Stimulated activated CD8-positive, alpha-beta memory T cell treated with anti-CD3 and anti-CD28 coated beads, Interleukin-4, amount 100 ng/mL, for 4 hours (primary cell): ENCODE data around the gene POU1F1.
"Not testable (repeated sequence)": the region's sequence is repeated elsewhere in the genome, so short reads cannot be mapped to it uniquely, and the experiment has no call there.

Source experiments
- DNase-seq, 2 donors: peaks; one replicate each; pipeline ENCODE4 v3.0.0-alpha.2; 2020; ENCODE audit warnings: low read depth in 2 of 2, low spot score in 1 of 2

Gene POU1F1

GRCh38 chr3:87260270-87260669 is 16.1 kb downstream of the POU1F1 start:
- DNase-seq: no peak

GRCh38 chr3:87250009-87250408 is 26.4 kb downstream of the POU1F1 start:
- DNase-seq: no peak

GRCh38 chr3:87248831-87249230 is 27.6 kb downstream of the POU1F1 start:
- no peak for DNase-seq

GRCh38 chr3:87248231-87248630 is 28.2 kb downstream of the POU1F1 start:
- not testable (repeated sequence) for DNase-seq

- DNase-seq: no peak
These were observed 29.0 kb downstream of the POU1F1 start for GRCh38 chr3:87247430-87247773.

- no peak for DNase-seq
These were observed 29.5 kb downstream of the POU1F1 start for GRCh38 chr3:87246662-87247429.

GRCh38 chr3:87236093-87236492 is 40.3 kb downstream of the POU1F1 start:
- no peak for DNase-seq

GRCh38 chr3:87233805-87234204 is 42.6 kb downstream of the POU1F1 start:
- DNase-seq: no peak

- DNase-seq: no peak
These were observed 47.3 kb downstream of the POU1F1 start for GRCh38 chr3:87229113-87229512.

- no peak for DNase-seq
These were observed 48.1 kb downstream of the POU1F1 start for GRCh38 chr3:87228316-87228715.

GRCh38 chr3:87227835-87228144 is 48.6 kb downstream of the POU1F1 start:
- no peak for DNase-seq

- DNase-seq: peak; percentile 81 to 84
These were observed 49.1 kb downstream of the POU1F1 start, which contains the start of gene CHMP2B for GRCh38 chr3:87227104-87227834. Gene CHMP2B, plus strand, starts transcription at chr3:87227309. Its CDS starts 214 bp downstream, at chr3:87227523.

- DNase-seq: no peak
These were observed 50.7 kb downstream of the POU1F1 start for GRCh38 chr3:87225659-87226058.

GRCh38 chr3:87219611-87220010 is 56.8 kb downstream of the POU1F1 start:
- no peak for DNase-seq

GRCh38 chr3:87218560-87218959 is 57.8 kb downstream of the POU1F1 start:
- DNase-seq: no peak
